Fibroblast of skin of left biceps (primary cell): ENCODE data around the gene STK17A.
A peak's percentile ranks its signal among the peaks of the same experiment; 100 is the strongest.
"Not testable (repeated sequence)": the region's sequence is repeated elsewhere in the genome, so short reads cannot be mapped to it uniquely, and the experiment has no call there.

ENCODE experiments used
- DNase-seq, 2 experiments: peaks; one replicate each; pipeline ENCODE4 v3.0.0-alpha.2; 2013; ENCODE audit warnings: low read depth in 2 of 2

STK17A gene

DNA sequence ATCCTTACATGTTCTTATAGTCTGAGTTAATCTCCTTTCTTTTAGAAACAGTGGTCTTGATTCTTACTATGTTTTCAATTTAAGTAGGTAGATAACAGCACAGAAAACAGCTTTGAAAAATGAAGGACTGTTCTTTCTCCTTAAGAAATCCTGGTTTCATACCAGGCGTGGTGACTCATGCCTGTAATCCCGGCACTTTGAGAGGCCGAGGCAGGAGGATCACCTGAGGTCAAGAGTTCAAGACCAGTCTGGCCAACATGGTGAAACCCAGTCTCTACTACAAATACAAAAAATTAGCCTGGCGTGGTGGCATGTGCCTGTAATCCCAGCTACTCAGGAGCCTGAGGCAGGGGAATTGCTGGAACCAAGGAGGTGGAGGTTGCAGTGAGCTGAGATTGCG is 13.5 kb downstream of the STK17A start:
- not testable (repeated sequence) for DNase-seq

DNA sequence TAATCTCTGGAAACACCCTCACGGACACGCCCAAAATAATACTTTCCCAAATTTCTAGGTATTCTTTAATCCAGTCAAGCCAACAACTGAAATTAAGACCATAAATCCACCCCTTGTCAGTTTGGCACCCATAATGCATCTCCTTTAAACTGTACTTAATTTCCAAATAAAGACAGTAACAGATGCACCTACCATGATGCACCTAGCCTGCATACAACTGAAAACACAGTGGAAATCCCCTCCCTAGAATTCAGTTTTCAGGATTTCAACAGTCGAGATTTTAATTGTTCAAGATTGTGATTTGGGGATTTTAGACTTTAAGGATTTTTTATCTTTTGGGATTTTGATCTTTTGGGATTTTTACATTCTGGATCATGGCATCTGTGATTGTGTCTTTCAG is 17.1 kb downstream of the STK17A start:
- DNase-seq = no peak

DNA sequence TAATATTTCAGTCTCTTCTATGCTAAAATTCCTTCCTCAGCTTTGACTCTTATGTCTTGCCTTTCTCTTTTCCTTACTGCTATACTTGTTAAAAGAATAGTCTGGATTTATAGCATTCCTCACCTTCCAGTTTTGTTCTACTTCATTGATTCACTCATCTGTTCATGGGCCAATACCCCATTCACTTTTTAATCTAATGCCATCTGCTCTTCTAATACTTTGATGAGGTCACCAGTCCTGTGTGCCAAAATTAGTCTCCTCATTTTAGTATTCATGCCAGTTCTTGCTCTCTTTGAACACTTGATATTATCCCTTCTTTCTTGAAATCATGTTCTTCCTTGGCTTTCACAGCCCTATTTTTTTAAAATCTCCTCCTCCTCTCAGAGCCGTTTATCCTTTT is 19.3 kb downstream of the STK17A start:
- DNase-seq = no peak

DNA sequence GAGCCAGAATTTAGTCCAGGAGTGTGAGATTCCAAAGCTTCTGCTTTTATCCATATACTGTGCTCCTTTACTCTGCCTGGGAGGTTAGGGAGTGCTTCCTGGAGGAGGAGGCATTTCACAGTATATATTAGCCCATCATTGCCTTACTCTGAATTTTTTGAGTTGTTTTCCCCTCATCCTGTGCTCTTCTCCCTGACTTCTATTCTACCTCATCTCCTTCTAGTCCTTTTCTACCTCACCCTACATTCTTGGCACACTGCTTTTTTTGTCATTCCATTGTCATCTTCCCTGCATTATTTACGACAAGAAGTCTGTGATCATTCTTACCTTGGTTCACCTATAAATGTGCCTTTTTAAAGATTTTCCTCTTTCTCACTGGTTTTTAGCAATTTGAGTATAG is 21.3 kb downstream of the STK17A start:
- no peak for DNase-seq

DNA sequence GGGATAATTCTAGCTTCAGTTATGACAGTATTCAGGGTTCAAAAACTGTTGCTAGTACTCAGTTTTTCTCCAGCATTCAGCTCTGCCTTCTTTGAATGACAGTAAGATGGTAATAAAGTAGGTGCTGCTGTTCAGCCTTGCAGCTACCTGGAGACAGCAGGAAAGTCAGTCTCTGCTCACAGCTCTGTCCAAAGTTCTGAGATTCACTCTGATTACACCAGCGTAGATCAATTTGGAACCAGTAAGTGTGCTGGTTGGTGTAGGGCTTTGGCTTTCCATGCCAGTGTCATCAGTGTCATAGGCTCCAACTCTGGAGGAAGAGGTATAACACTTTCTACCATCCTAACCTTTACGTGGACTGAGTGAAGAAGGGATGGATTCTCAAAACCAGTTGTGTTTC is 26.2 kb downstream of the STK17A start:
- no peak for DNase-seq

DNA sequence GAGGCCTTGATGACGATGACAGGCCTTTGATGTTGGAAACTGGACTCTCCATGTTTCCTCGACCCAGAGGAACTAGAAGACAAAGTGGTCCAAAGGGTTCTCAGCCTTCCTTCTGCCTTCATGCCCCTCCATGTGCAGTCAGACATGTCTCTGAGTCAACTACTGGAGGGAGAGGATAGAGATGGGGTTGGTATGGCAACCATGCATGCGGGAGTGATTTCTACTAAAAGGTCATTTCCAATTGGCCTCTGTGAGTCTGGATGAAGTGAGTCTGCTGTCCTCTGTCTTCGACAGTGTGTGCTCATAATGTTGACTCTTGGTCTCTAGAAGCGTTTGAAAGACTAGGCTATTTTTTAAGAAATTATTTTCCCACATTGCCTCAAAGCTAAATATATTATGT is 29.2 kb downstream of the STK17A start:
- DNase-seq = no peak

DNA sequence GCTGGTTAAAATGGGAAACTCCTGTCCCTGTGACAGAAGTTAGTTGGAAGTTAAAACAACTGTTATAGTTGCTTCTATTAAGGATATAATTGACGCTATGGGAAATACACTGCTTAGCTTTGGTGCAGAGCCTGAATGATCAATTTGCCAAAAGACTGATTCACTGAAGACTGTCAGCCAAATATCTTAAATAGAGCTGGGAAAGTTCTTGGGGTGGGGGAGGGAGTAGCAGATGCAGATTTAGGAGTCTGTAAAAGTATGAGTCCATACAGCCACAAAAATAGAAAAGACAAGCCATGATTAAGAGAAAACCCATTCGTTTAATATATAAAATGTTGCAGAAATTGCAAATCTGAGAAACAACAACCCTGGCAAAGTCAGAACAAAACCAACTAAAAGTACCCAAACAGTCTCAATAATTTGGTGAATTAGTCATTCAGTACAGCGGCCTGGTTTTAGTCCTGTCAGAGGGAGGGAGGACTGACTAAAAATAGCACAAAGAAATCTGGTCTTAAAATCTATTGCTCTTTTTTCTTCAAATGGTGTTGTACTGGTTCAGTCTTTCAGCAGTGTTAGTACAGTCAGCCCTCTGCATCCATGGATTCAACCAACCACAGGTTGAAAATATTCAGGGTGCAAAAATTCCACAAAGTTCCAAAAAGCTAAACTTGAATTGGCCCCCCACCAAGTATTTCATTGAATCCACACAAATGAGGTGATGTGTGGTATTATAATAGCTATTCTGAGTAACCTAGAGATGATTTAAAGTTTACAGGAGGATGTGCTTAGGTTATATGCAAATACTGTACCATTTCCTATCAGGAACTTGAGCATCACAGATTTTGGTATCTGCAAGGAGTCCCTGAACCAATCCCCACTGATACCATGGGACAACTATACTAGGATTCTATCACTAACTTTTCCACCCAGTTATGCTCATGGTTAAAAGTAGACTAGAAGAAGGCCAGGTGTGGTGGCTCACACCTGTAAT is 30.0 kb downstream of the STK17A start:
- peak; percentile 37 to 49 for DNase-seq

DNA sequence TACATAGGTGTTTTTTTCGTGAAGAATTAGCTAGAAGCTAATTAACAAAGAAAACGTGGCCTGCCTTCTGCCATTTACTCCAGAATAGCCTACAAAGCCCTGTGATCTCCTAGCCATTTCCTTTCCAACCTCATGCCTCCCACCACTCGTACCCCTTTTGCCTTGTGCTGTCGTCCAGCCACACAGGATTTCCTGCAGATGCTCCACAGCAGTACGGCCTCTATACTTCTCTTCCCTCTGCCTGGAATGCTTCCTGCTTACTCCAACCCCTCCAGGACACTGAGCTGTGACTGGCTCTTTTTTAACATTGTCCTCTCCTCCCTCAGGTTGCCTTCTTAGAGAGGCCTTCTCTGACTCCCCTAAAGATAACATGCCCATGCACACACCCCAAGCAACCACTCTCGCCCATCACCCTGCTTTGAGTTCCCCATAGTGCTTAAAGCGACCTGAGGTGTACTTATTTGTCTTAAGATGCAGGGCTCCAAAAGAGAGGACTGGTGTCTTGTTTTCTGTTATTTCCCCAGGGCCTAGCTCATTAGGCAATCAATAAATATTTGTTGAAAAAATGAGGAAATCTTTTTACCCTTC is 32.7 kb downstream of the STK17A start:
- DNase-seq = no peak

DNA sequence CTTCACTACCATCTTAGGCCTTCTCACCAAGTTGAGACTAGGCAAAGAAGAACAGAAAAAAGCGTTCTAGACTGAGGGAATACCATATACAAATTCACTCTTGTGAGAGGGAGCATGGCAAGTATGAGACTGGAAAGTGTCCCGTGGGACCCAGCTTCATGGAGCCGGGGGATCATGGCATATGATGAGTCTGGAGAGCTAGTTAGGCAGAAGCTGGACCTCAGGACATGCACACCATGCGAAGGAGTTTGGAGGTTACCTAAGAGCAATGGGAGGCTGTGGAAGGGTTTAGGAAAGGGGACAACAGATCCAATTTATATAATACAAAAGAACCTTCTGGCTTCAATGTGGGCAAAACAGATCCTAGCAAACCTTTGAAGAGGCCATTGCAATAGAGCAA is 34.1 kb downstream of the STK17A start:
- no peak for DNase-seq

DNA sequence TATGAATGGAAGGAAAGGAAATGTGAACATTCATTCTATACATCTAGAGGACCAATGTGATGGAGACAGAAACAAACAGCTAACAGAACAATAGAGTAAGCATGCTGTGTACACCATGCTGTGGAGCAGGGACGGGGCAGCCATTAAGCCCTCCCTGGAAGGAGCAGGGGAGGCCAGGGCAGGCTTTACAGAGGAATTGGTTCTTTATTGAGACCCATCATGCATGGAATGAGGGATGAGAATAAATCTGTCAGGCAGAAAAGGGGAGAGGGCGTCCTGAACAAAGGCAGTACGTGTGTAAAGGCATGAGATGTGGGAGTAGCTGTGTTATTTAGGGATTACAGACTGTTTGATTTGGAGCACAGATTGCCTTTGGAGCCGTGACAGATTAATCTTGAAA is 35.2 kb downstream of the STK17A start:
- DNase-seq = no peak

DNA sequence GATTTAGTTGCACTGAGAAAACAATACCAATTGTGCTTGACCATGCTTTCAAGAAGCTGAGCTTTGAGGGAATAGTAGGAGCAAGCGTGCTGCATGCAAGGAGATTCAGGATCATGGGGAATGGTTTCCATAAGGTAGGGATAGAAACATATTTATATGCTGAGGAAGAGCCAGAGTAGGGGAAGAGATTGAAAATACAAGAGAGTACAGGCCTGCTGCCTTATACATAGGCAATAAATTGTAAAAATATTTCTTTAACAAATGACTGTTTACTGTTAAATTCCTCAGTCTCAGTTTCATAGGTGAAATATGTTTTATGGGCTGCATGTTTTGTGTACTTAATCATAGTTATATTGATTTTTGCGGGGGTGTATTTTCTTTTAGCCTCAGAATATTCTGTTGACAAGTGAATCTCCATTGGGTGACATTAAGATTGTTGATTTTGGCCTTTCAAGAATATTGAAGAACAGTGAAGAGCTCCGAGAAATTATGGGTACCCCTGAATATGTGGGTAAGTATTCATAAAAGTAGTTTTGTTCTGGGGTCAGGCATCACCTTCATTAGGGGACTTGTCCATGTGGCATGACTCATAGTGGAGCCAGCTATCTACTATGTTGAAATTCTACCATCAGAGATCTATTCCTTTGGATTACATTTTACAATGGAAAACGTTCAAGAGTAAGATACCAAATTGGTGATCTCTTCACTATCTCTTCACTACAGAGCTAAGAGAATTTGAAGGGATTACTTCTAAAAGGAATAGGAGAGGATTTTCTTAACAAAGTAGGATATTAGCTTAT is 36.5 kb downstream of the STK17A start:
- no peak for DNase-seq

DNA sequence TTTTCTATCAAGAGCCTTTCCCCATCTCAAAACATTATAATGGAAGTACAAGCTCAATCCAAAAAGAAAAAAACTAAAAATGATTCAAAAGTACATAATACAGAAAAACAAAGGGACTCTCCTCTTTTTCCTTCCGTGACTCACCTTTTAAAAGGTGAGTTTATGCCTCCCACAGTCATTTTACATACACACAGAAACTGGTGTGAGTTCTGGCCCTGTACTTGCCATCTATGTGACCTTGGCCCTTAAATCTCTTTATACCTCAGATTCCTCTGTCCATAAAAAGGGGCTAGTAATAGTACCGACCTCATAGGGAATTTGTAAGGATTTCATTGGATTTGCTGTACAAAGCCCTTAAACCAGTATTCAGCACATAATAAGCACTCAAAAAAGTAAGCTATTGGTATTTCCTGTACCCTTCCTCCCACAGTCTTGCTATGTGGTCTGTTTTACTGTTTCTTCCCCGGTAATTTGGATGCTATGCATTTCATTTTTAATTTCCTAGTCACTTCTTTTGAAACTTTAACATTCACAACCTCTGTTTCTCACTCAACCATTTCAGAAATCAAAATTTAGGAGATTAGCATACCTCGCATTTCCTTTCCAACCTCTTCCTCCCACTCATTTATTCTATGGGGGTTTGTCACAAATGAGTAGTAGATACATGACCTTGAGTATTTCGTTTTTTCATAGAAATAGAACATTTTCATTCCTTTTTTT is 39.0 kb downstream of the STK17A start:
- no peak for DNase-seq

DNA sequence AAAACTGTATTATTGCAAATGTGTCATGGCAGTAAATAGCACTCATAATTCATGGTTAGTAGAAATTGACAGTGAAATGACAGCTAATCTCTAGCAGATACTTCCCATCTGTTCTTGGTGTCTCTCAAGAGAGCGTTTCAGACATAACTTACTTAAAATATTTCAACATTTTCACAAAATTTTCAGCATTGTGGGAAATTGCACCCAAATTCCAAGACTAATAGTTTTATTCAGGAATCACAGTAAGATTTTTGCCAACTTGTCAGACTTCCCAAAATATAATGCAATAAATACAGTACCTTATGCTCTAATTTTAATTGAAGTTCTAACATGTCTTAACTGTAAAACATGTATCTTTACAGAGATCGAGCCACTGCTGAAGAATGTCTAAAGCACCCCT is 41.2 kb downstream of the STK17A start:
- no peak for DNase-seq

DNA sequence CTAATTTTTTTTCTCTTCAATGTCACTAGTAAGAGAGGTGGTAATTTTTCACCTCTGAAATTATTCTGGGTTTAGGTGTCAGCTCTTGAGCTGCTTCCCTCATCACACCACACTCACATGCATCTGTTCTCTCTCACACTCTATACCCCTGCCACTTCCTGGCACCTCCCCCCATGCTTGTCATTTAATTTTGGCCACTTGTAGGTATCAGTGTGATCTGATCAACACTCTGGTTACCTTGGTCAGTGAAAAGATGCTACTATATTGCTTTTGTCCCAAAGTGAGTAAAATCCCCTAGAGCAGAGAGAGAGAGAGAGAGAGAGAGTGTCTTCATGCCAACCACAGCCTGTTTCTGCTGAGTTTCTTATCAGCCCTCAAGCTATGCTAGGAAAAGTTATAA is 42.5 kb downstream of the STK17A start:
- no peak for DNase-seq

DNA sequence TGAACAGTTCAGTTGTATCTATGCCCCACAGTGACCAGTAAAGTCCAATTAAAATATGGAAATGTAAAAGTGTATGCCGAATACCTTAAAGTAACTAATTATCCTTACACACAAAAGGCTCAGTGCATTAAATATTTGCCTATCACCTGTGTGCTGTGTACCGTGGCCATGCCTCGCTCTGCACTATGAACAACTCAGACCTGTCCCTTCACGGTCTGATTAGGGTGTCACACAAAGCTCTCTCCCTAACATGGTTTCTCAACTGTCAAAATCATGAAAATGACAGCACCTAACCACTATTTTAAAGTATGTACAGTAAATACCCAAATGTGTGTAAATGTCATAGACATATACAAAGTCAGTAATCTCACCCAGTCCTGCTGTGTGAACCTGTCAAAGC is 43.1 kb downstream of the STK17A start:
- DNase-seq = no peak

DNA sequence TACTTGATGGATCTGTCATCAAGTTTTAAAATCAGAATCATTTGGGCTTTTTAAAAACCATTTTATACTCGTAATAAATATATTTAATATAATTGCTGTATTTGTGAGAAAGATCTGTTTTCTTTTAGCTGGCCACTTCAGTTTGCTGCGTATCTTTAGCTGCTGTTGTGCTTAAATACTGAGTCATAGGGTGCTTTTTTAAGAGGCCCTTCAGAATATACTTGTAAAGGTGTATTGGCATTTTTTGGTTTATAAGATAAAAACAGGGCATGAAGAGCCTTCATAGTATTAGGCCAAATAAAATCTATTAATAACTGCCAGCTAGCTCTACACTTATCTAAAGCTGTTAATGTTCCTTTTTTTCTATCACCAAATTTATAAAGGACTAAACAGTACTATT is 43.8 kb downstream of the STK17A start:
- no peak for DNase-seq

DNA sequence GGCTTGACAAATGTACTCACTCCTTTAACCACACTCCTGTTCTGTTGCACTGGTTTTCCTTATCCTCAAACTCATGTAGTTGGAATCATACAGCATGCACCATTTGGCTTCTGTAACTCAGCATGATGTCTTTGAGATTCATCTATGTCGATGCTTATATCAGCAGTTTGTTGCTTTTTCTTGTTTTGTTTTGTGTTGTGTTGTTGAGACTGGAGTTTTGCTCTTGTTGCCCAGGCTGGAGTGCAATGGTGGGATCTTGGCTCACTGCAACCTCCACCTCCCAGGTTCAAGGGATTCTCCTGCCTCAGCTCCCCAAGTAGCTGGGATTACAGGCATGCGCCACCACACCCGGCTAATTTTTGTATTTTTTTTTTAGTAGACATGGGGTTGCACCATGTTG is 44.9 kb downstream of the STK17A start:
- not testable (repeated sequence) for DNase-seq

DNA sequence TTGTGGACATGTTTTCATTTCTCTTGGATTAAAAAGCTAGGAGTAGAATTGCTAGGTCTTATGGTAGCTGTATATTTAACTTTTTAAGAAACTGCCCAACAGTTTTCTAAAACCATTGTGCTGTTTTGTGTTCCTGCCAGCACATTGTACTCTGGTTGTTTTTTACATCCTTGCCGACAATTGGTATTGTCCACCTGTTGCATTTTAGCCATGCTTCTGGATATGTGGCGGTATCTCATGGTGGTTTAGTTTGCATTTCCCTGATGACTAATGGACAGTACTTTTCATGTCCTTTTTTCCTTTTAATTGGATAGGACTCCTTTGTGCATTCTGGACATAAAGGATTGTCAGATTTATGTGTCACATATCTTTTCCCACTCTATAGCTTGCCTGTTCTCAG is 45.5 kb downstream of the STK17A start:
- DNase-seq = no peak

DNA sequence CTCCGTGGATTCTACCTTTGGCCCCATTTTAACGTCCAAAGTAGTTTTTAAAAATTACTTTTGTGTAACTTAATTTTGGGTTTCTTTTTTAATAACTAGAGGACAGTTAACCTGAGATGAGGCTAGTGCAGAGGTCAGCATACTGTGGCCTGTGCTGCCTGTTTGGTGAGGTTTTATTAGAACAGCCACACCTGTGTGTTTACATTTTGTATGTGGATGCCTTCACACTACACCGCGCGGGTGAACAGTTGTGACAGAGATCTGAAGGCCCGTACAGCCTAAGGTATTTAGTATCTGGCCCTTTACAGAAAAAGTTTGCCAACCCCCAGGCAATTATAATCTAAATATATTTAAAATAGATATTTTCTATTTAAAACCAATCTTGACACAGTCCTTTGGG is 46.9 kb downstream of the STK17A start:
- DNase-seq = no peak

DNA sequence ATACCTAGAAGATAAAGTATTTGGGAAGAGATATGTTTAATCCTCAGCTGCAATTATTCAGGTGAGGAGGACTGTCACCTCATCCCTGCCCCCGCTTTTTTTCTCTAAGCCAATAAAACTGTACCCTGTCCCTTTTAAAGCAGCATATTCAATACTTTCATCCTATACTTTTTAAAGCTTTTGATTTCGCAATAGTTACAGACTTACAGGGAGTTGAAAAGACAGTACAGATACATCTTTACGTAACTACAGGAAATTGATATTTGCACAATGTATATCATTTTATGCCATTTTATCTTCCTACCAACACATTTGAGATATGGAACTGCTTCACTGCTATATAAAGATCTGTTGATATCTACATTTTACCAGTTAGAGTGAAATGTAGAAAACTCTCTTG is 47.6 kb downstream of the STK17A start:
- DNase-seq = no peak

DNA sequence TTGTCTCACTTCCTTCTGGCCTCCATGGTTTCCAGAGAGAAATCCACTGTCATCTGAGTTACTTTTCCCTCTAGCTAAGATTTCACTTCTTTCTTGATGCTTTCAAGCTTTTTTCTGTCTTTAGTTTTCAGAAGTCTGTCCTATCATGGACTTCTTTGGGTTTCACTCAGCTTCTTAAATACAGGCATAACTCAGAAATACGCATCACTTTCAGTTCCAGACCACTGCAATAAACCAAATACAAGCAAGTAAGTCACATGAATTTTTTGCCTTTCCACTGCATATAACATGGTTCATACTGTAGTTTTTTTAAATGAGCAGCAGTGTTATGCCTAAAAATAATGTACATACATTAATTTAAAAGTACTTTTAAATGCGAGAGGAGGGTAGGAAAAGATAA is 48.7 kb downstream of the STK17A start:
- no peak for DNase-seq

DNA sequence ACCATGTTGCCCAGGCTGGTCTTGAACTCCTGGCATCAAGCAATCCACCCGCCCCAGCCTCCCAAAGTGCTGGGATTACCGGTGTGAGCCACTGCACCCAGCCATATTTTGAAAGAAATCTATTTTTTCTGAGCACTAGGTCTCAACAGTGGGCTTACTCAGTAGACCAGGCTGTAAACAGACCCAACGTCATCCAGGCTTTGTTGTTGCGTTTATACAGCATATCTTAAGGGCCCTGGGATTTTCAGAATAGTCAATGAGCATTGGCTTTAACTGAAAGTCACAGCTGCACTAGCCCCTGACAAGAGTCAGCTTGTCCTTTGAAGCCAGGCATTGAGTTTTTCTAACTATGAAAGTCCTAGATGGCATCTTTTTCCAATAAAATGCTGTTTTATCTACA is 49.8 kb downstream of the STK17A start:
- no peak for DNase-seq
